K562 (cell line): Measurements from ENCODE around the gene PHKG1. TPM values are rescaled to one million over a fixed set of nuclear protein-coding genes. Genes with fewer than 3 reads are reported as not detected.

ENCODE experiments used
- ATAC-seq: fragments of 200-7000 bp; cut with Tn5 transposase; 3 replicates; pipeline ENCODE4 v1.9.1; 2020; ENCODE audit warnings: moderate library complexity
- BruUV-seq: library from RNA; stranded (reverse); fragments of 400-500 nt; replicated peaks from 2 replicates; lab custom pipeline; 2021; lab: Mats Ljungman, UMichigan
- CTCF ChIA-PET: fragments of 300-600 bp; formaldehyde crosslinking; extraction: SDS; loops from one replicate; lab custom pipeline; 2021; ENCODE audit warnings: low intra/inter-chr PET ratio; lab: Yijun Ruan, JAX
- POLR2A ChIA-PET: fragments of 300-600, 350-650 bp; sonication (Branson Sonifier 250); formaldehyde crosslinking; extraction: SDS; loops from one replicate; lab custom pipeline; 2021; ENCODE audit warnings: antibody characterized with exemption, inconsistent platforms; lab: Yijun Ruan, JAX
- DNase-seq, 4 experiments: peaks; one replicate each; pipeline versions ENCODE4 v3.0.0 to v3.0.0-alpha.2; 2011 to 2018; ENCODE audit warnings: low spot score in 3 of 4, mixed read lengths in 3 of 4; ENCODE audit errors: extremely low read depth in 1 of 4
- FAIRE-seq: peaks from 2 replicates; lab custom pipeline; 2011; peaks lifted over from hg19 to GRCh38; lab: Jason Lieb, UNC
- H2AFZ ChIP-seq: 2 replicates; pipeline ENCODE4 v1.6.0; 2011; ENCODE audit warnings: low read depth, low read length, control low read depth, inconsistent platforms
- H3K27ac ChIP-seq: fragments of 200-600 bp; 3 replicates; pipeline ENCODE4 v1.8.0; 2011; ENCODE audit warnings: low read depth, mild to moderate bottlenecking, control low read depth, inconsistent platforms, low read length, moderate library complexity, mixed read lengths; ENCODE audit errors: extremely low read depth
- H3K27me3 ChIP-seq, 2 experiments: fragments of 300-600 bp in 1 of 2; 2 replicates in 1 of 2; 3 replicates in 1 of 2; pipeline versions ENCODE4 v1.6.0 to v1.8.0; 2011; ENCODE audit warnings: inconsistent platforms in 2 of 2, low read length in 2 of 2, mild to moderate bottlenecking in 1 of 2, mixed read lengths in 1 of 2, moderate library complexity in 1 of 2; ENCODE audit not compliant: control insufficient read depth in 2 of 2, insufficient read depth in 2 of 2
- H3K36me3 ChIP-seq: fragments of 300-600 bp; 3 replicates; pipeline ENCODE4 v1.8.0; 2011; ENCODE audit warnings: mild to moderate bottlenecking, low read length, inconsistent platforms; ENCODE audit not compliant: control insufficient read depth, insufficient read depth
- H3K4me1 ChIP-seq, 2 experiments: fragments of 200-600 bp in 1 of 2; replicated peaks in 1 of 2; 2 replicates in 1 of 2; 3 replicates in 1 of 2; pipeline versions ENCODE4 v1.5.1 to v1.8.0; 2011; ENCODE audit warnings: inconsistent platforms in 2 of 2, low read length in 2 of 2, mild to moderate bottlenecking in 1 of 2, mixed read lengths in 1 of 2, moderate library complexity in 1 of 2; ENCODE audit not compliant: control insufficient read depth in 2 of 2, insufficient read depth in 2 of 2
- H3K4me2 ChIP-seq: 2 replicates; pipeline ENCODE4 v1.6.1; 2011; ENCODE audit warnings: low read length, control low read depth, inconsistent platforms, mixed read lengths; ENCODE audit not compliant: insufficient read depth
- H3K4me3 ChIP-seq: fragments of 200-600 bp; sonication (generic), shearing (Covaris generic); 2 replicates; pipeline ENCODE4 v1.5.1; 2016; ENCODE audit warnings: control low read depth, inconsistent platforms
- H3K79me2 ChIP-seq: fragments of 200-600 bp; 3 replicates; pipeline ENCODE4 v1.8.0; 2011; ENCODE audit warnings: low read length, inconsistent platforms; ENCODE audit not compliant: control insufficient read depth, insufficient read depth
- H3K9ac ChIP-seq, 2 experiments: 2 replicates each; pipeline versions ENCODE4 v1.6.0 to v1.6.1; 2011; ENCODE audit warnings: low read depth in 2 of 2, low read length in 2 of 2, control low read depth in 1 of 2, inconsistent platforms in 1 of 2, mild to moderate bottlenecking in 1 of 2, mixed read lengths in 1 of 2; ENCODE audit not compliant: insufficient read depth in 1 of 2
- H3K9me1 ChIP-seq: one replicate; pipeline ENCODE4 v1.6.0; 2011; ENCODE audit warnings: inconsistent platforms, mild to moderate bottlenecking, low read length, moderate library complexity; ENCODE audit not compliant: control insufficient read depth, insufficient read depth
- H3K9me3 ChIP-seq: replicated peaks from 2 replicates; pipeline ENCODE4 v1.5.1; 2011; ENCODE audit warnings: low read depth, low read length, inconsistent platforms; ENCODE audit not compliant: control insufficient read depth, insufficient read depth
- H4K20me1 ChIP-seq: replicated peaks from 2 replicates; pipeline ENCODE4 v1.6.1; 2011; ENCODE audit warnings: low read length, inconsistent platforms, mixed read lengths; ENCODE audit not compliant: control insufficient read depth, insufficient read depth
- FOXJ2 ChIP-seq: fragments of 200-800 bp; sonication (Bioruptor generic); IDR thresholded peaks from 2 replicates; pipeline ENCODE4 v1.6.1; 2016; ENCODE audit warnings: missing genetic modification characterization, missing compliant biosample characterization
- GTF2E2 ChIP-seq: fragments of 200-800 bp; sonication (Bioruptor generic); IDR thresholded peaks from 2 replicates; pipeline ENCODE4 v1.6.1; 2016; ENCODE audit warnings: missing genetic modification characterization, missing compliant biosample characterization
- POLR2G ChIP-seq: fragments of 200-400 bp; formaldehyde crosslinking; IDR thresholded peaks from 2 replicates; pipeline ENCODE4 v1.6.1; 2017; ENCODE audit warnings: low read depth, mild to moderate bottlenecking, antibody characterized with exemption, low read length, moderate library complexity
- RBFOX2 ChIP-seq: fragments of 200-400 bp; formaldehyde crosslinking; IDR thresholded peaks from 2 replicates; pipeline ENCODE4 v1.6.1; 2017; ENCODE audit warnings: low read depth, mild to moderate bottlenecking, low read length, moderate library complexity
- RBM22 ChIP-seq: fragments of 200-400 bp; formaldehyde crosslinking; IDR thresholded peaks from 2 replicates; pipeline ENCODE4 v1.6.1; 2018; ENCODE audit warnings: low read length, low read depth; ENCODE audit not compliant: poor library complexity, severe bottlenecking
- ZFPM2 ChIP-seq: fragments of 250-450 bp; sonication (Bioruptor Pico); IDR thresholded peaks from 2 replicates; pipeline ENCODE4 v1.5.1; 2022; ENCODE audit warnings: mild to moderate bottlenecking
- ZNF140 ChIP-seq: fragments of 250-450 bp; sonication (Bioruptor Pico); IDR thresholded peaks from 2 replicates; pipeline ENCODE4 v1.8.0; 2021; ENCODE audit warnings: moderate library complexity, mild to moderate bottlenecking, inconsistent platforms
- WGBS: fragments of 100-300 bp; shearing (Covaris generic); methylation state at CpG from one replicate; pipeline ENCODE4 v1.1.6; 2016; ENCODE audit warnings: low coverage, mixed read lengths; ENCODE audit not compliant: insufficient coverage; ENCODE audit errors: missing lambda C conversion rate; 5-methylcytosine and 5-hydroxymethylcytosine counted together
- in situ Hi-C: fragments of 300-500 bp; cut with MboI; formaldehyde crosslinking; loops from 4 replicates; pipeline ENCODE4 v1.15.0; 2018; ENCODE audit warnings: inconsistent platforms, mixed read lengths
- intact Hi-C: fragments of 100-400 bp; cut with micrococcal nuclease; formaldehyde crosslinking; loops from 2 replicates; pipeline ENCODE4 v1.14.2; 2022
- polyA plus RNA-seq, 8 experiments: library from polyadenylated mRNA; depleted of rRNA in 4 of 8; stranded (reverse) in 5 of 8; unstranded in 3 of 8; fragments of >200 nt; fragmentation: Nextera tagmentation in 2 of 8; fragmentation: Illumina TruSeq in 1 of 8; extraction: Ambion mirVana in 2 of 8; extraction: Trizol in 1 of 8; gene quantifications; 2 replicates each; pipeline versions ENCODE4 v1.2.1 to v1.2.3, GENCODE V29; 2011 to 2014; ENCODE audit warnings: inconsistent platforms in 1 of 8, missing spikeins in 1 of 8
- total RNA-seq, 7 experiments: library from RNA; depleted of rRNA in 6 of 7; stranded (reverse); fragments of >200 nt in 6 of 7; fragmentation: Illumina TruSeq in 2 of 7; extraction: Trizol in 2 of 7; gene quantifications; 2 replicates each; pipeline versions ENCODE4 v1.2.1 to v1.2.3, GENCODE V29; 2011 to 2021; ENCODE audit warnings: low replicate concordance in 1 of 7

Gene PHKG1
- total and polyA plus RNA-seq, 9 of the 15 experiments (the other 6 are each of a cell fraction or from before 2014, with no cell fraction given), result 0.10 to 0.83 (median 0.46) TPM

GRCh38 chr7:56078196-56078595 is 14.6 kb downstream of the PHKG1 start:
- intact Hi-C loops (no loop called here), in situ Hi-C loops (no loop called here)
- Histone ChIP-seq H3K9ac (no peak overlapping the region), H3K27me3 (no peaks in the 10 kb centered on the region), H3K79me2 (no peaks in the 10 kb centered on the region), H3K9me3 (no peaks in the 10 kb centered on the region), H3K36me3 (peaks cover 41% of the 10 kb centered on the region; the same call in 1 of the 3 replicates), H3K4me2 (no peak overlapping the region), H3K27ac (no peak overlapping the region), H3K4me3 (no peak overlapping the region), H3K9me1 (no peaks in the 10 kb centered on the region), H3K4me1 (peaks cover 0 to 9% of the 10 kb centered on the region in 2 experiments; a peak in 2 of 5 replicates), H4K20me1 (no peaks in the 10 kb centered on the region), H2AFZ (no peak overlapping the region)
- no TSS peak for BruUV-seq
- ATAC-seq (no peak), FAIRE-seq (no peak), DNase-seq (peak in 2 of 4 experiments; percentile 10 to 11)
- ChIA-PET POLR2A (interaction anchor here (0.5 to 1.3 kb wide), 4 partner anchors 13 to 1302 kb away, joined by 3 to 5 read pairs (median 4); no protein-coding TSS in a partner anchor), CTCF (no interaction called here)
- 94% methylated on average over 9 of the region's 16 CpGs for WGBS
- TF ChIP-seq POLR2G (peak; percentile 68), RBM22 (peak; percentile 45), GTF2E2 (no peak), FOXJ2 (tag) (no peak), ZFPM2 (CRISPR knock-in tag) (no peak), ZNF140 (no peak), RBFOX2 (0 out of 2 replicates have a peak, but pooled peaks have one; percentile 26)
